ENCODE data around the gene OPA3. TPM values are rescaled to one million over a fixed set of nuclear protein-coding genes. Genes with fewer than 3 reads are reported as not detected.

Gene OPA3
- total RNA-seq, 4 donors from 2014 or later = 5.7 to 14.9 (median 11.6) TPM

DNA sequence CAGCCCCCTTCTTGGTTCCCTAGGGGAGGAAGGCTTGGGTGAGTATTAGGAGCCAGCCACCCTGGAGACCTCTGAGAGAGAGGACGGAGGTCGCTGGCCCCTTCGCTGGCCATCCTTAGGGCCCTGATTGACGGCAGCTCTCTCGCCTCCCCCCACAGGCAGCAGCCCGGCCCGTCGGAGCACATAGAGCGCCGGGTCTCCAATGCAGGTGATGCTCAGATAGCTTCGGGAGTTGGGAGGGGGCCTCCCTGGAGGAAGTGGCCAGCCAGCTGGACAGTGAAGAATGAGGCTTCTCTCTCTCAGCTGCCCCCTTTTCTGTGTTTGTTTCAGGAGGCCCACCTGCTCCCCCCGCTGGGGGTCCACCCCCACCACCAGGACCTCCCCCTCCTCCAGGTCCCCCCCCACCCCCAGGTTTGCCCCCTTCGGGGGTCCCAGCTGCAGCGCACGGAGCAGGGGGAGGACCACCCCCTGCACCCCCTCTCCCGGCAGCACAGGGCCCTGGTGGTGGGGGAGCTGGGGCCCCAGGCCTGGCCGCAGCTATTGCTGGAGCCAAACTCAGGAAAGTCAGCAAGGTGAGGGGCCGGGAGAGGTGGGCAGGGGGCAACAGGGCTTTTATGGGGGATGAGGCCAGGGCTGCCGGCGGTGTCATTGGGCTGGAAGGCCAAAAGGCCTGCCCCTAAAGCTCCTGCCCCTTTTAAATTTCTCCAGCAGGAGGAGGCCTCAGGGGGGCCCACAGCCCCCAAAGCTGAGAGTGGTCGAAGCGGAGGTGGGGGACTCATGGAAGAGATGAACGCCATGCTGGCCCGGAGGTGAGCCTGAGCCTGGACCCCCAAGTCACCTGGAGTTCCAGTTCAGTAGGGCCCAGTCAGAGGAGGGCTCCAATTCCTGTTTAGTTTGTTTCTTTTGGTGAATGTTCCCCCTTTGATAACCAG is 62.3 kb downstream of the OPA3 start:
- 65% methylated on average over 10 of the region's 24 CpGs; no CpG with 5 or more reads in 1 of the 2 donors for WGBS, 2 donors (ENCODE audit: low coverage in 1 of 2)
- peak overlapping the region in 3 of 4 donors; percentile 20 to 70 (median 38) for H3K27ac ChIP-seq
- H3K9me3 ChIP-seq = no peaks in the 10 kb centered on the region
- H3K36me3 ChIP-seq = peaks cover 0 to 97% of the 10 kb centered on the region in 2 donors
- ATAC-seq = no peak
- H3K4me1 ChIP-seq = peaks cover 0 to 68% (median 0%) of the 10 kb centered on the region in 3 donors
- no peak for TF ChIP-seq POLR2A (IDR thresholded peaks at IDR 0.05)
- no peak for TF ChIP-seq POLR2AphosphoS5 (IDR thresholded peaks at IDR 0.05)
- TF ChIP-seq, protein P1, sequence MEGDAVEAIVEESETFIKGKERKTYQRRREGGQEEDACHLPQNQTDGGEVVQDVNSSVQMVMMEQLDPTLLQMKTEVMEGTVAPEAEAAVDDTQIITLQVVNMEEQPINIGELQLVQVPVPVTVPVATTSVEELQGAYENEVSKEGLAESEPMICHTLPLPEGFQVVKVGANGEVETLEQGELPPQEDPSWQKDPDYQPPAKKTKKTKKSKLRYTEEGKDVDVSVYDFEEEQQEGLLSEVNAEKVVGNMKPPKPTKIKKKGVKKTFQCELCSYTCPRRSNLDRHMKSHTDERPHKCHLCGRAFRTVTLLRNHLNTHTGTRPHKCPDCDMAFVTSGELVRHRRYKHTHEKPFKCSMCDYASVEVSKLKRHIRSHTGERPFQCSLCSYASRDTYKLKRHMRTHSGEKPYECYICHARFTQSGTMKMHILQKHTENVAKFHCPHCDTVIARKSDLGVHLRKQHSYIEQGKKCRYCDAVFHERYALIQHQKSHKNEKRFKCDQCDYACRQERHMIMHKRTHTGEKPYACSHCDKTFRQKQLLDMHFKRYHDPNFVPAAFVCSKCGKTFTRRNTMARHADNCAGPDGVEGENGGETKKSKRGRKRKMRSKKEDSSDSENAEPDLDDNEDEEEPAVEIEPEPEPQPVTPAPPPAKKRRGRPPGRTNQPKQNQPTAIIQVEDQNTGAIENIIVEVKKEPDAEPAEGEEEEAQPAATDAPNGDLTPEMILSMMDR (IDR thresholded peaks at IDR 0.05) = no peak
- TF ChIP-seq EP300 (IDR thresholded peaks at IDR 0.05) = no peak
- no peaks in the 10 kb centered on the region for H3K27me3 ChIP-seq
- no peak overlapping the region for H3K4me3 ChIP-seq

DNA sequence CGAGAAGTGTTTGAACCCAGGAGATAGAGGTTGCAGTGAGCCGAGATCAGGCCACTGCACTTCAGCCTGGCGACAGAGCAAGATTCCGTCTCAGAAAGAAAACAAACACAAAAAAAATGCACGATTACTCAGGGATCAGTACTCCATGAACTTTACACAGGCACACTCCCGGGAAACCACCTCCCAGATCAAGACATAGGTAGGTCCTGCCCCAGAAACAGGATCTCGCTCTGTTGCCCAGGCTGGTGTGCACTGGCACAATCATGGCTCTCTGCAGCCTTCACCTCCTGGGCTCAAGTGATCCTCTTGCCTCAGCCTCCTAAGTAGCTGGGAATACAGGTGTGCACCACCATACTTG is 66.2 kb downstream of the OPA3 start:
- no peak for ATAC-seq
- Histone ChIP-seq H3K36me3 (peaks cover 0 to 74% of the 10 kb centered on the region in 2 donors), H3K9me3 (no peaks in the 10 kb centered on the region), H3K27ac (no peak overlapping the region), H3K4me3 (no peak overlapping the region), H3K27me3 (no peaks in the 10 kb centered on the region), H3K4me1 (peaks cover 5 to 71% (median 20%) of the 10 kb centered on the region in 3 donors)
- WGBS, 2 donors (ENCODE audit: low coverage in 1 of 2) = 69 to 83% methylated on average over 3 to 7 of the region's 7 CpGs
- TF ChIP-seq POLR2A (IDR thresholded peaks at IDR 0.05) (no peak), POLR2AphosphoS5 (IDR thresholded peaks at IDR 0.05) (no peak), EP300 (IDR thresholded peaks at IDR 0.05) (no peak)
- TF ChIP-seq, protein P1 (IDR thresholded peaks at IDR 0.05) = no peak

DNA sequence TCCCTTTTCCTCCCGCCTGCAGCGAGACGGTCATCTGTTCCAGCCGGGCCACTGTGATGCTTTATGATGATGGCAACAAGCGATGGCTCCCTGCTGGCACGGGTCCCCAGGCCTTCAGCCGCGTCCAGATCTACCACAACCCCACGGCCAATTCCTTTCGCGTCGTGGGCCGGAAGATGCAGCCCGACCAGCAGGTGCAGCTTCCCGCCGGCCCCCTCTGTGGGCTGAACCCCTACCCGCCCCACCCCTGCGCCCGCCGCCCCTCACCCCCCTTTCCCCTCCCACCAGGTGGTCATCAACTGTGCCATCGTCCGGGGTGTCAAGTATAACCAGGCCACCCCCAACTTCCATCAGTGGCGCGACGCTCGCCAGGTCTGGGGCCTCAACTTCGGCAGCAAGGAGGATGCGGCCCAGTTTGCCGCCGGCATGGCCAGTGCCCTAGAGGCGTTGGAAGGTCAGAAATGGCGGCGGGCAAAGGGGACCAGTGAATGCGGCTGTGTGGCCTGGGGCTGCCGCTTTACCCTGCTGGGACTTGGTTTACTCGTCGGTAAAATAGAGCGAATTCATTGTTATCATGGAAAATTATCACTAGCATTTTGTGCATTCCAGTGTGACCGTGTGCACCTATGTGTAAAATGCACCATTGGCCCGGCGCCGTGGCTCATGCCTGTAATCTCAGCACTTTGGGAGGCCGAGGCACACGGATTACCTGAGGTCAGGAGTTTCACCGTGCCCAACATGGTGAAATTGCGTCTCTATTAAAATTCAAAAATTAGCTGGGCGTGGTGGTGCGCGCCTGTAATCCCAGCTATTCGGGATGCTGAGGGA is 66.7 kb downstream of the OPA3 start:
- peaks cover 0 to 68% of the 10 kb centered on the region in 2 donors for H3K36me3 ChIP-seq

DNA sequence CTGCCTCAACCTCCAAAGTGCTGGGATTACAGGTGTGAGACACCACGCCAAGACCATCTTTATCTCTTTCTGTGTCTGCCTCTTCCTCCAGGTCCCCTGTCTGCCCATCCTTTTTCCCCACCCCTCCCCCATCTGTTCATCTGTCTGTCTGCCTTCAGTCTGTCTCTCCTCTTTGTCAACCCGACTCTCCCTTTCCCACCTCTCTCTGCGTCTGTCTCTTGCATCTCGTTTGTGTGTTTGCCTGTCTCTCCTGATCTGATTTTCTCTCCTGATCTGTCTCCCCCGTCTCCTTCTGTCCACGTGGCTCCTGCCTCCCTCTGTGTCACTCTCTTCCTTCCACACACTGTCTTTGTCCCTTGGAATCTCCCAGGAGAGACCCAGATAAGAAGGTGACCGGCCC is 67.4 kb downstream of the OPA3 start:
- Histone ChIP-seq H3K36me3 (peaks cover 0 to 62% of the 10 kb centered on the region in 2 donors), H3K4me3 (no peak overlapping the region), H3K9me3 (no peaks in the 10 kb centered on the region), H3K27ac (peak overlapping the region in 1 of 4 donors; percentile 87), H3K27me3 (no peaks in the 10 kb centered on the region), H3K4me1 (peaks cover 5 to 72% (median 24%) of the 10 kb centered on the region in 3 donors)
- no peak for TF ChIP-seq POLR2A (IDR thresholded peaks at IDR 0.05)
- TF ChIP-seq POLR2AphosphoS5 (IDR thresholded peaks at IDR 0.05) = no peak
- TF ChIP-seq, protein P1 (IDR thresholded peaks at IDR 0.05) = no peak
- TF ChIP-seq EP300 (IDR thresholded peaks at IDR 0.05) = no peak
- WGBS, 2 donors (ENCODE audit: low coverage in 1 of 2) = 39 to 66% methylated on average over 6 to 7 of the region's 7 CpGs
- ATAC-seq = no peak

More for the DNA sequence above, 66.7 kb downstream of the OPA3 start:
- Histone ChIP-seq H3K27ac (peak overlapping the region in 1 of 4 donors; percentile 87), H3K4me3 (no peak overlapping the region), H3K9me3 (no peaks in the 10 kb centered on the region), H3K4me1 (peaks cover 5 to 72% (median 22%) of the 10 kb centered on the region in 3 donors), H3K27me3 (no peaks in the 10 kb centered on the region)
- 77 to 88% methylated on average over 9 to 18 of the region's 50 CpGs for WGBS, 2 donors (ENCODE audit: low coverage in 1 of 2)
- TF ChIP-seq, protein P1 (IDR thresholded peaks at IDR 0.05) = no peak
- TF ChIP-seq POLR2AphosphoS5 (IDR thresholded peaks at IDR 0.05) = no peak
- no peak for TF ChIP-seq EP300 (IDR thresholded peaks at IDR 0.05)
- no peak for ATAC-seq
